Measurements from ENCODE around the gene NPAS2.

The NPAS2 gene

DNA sequence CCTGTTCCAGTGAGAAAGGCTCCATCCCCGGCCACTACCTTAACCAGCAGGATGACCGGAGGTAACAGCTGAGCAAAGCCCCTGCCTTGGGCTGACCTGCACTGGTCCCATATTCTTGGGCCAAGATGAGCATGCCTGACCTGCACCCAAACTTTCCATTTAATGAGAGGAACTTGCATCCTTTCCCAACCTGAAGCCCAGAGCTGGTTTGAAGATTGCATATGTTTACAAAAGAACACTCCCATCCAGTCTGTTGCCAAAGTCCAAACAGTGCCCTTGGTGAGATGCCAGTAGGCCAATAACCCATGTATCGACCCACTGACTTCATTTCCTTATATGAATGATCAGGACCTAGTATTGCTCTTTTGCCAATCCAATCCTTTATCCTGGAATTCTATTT lies 5.5 kb upstream of the NPAS2 start:
- 0 out of 2 replicates have a peak overlapping the region, but pooled peaks have one; percentile 19 for H3K27ac ChIP-seq
- TF ChIP-seq, protein P1, sequence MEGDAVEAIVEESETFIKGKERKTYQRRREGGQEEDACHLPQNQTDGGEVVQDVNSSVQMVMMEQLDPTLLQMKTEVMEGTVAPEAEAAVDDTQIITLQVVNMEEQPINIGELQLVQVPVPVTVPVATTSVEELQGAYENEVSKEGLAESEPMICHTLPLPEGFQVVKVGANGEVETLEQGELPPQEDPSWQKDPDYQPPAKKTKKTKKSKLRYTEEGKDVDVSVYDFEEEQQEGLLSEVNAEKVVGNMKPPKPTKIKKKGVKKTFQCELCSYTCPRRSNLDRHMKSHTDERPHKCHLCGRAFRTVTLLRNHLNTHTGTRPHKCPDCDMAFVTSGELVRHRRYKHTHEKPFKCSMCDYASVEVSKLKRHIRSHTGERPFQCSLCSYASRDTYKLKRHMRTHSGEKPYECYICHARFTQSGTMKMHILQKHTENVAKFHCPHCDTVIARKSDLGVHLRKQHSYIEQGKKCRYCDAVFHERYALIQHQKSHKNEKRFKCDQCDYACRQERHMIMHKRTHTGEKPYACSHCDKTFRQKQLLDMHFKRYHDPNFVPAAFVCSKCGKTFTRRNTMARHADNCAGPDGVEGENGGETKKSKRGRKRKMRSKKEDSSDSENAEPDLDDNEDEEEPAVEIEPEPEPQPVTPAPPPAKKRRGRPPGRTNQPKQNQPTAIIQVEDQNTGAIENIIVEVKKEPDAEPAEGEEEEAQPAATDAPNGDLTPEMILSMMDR (conservative IDR thresholded peaks at IDR 0.05) = no peak
- TF ChIP-seq ZFX (IDR thresholded peaks at IDR 0.05) = no peak

DNA sequence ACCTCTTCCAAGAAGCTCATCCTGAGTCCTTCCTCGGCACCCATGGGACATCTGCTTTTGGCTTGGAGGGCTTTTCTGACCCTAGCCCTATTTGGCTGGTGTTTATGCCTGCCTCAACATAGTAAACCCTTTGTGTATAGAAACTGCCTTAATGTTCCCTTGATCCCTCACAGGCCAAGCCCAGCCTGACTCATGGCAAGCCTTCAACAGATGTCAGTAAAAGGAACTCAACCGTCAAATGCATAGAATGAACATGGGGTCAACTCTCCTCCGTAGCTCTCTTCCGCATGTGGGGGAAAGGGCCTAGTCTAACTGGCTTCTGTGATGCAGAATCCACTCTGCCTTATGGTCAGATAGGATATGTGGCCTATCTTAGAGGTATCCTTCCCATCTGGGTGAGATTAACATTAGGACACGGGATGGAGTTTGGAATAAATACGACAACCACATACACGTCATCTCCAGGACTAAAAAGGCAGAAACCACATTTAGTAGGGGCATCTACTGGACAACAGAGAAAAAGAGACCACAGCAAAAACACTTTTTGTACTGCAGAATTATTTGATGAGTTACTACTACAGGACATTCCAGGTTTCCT lies 2.5 kb upstream of the NPAS2 start:
- no peak overlapping the region for H3K27ac ChIP-seq

DNA sequence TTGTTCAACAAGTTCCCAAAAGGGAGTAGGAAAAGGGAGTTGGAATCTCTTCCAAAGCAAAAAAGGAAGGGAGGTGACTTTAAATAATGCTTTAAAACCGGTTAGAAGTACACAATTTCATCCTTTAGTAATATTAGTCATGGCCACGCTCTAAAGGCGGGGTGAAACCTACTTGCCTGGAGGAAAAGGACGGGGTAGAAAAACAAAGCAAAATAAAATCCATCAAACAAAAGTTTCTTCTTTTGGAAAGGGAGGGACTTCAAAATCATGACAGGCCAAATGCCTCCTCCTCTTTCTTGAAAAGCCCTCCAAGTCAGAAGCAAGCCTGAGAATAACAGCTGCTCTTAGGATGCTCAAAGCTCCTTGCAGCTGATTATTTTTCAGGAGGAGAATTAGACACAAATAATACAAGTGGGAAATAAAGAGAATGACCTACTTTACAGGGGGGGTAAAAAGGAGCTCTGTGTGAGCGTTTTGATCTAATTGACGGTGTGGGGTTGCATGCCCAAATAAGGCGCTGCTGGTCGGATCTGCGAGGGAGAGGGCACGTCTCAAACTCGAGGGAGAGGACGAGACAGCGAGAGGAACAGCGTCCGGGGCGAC lies 1.8 kb upstream of the NPAS2 start:
- H3K27ac ChIP-seq = peak overlapping the region; percentile 61; the same call in 1 of the 2 replicates
- TF ChIP-seq ZFX (IDR thresholded peaks at IDR 0.05) = no peak
- TF ChIP-seq, protein P1 (conservative IDR thresholded peaks at IDR 0.05) = no peak

More for the DNA sequence above, 2.5 kb upstream of the NPAS2 start:
- no peak for TF ChIP-seq ZFX (IDR thresholded peaks at IDR 0.05)
- TF ChIP-seq, protein P1 (conservative IDR thresholded peaks at IDR 0.05) = no peak

DNA sequence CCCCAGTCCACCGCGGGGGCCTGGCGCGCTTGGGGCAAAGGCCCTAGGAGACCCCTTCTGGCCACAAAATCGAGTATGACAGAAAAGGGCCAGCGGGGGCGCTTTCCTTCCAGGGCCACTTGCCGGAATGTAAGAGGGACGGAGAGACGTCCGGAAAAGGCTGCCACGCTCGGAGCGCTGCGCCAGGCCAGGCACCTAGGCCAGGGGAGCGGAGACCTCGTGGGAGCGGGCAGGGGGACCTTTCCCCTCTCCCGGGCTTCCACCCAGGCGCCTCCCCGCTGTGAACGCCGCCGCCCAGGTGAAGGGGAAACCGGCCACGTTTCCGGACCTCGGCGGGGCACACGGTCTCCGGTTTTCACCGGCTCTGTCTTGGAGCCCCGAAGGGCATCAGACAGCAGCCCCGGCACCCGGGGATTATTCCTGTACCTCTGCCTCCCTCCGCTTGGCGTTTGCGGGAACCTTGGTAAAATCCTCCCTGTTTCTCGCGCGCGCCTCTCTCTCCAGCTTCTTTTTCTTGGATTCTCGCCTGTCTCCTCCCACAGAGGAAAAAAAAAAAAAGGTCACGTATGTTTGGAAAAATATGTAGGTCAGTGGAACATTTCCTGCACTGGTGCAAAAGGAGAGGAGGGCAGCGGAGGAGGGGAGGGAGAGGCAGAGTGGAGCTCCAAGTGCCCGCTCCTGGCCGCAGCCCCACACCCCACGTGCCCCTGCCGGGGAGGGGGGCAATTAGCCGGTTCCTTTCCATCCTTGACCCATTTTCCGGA lies 1.2 kb upstream of the NPAS2 start:
- no peak for TF ChIP-seq ZFX (IDR thresholded peaks at IDR 0.05)
- TF ChIP-seq, protein P1 (conservative IDR thresholded peaks at IDR 0.05) = peak; percentile 63
- peak overlapping the region; percentile 61 for H3K27ac ChIP-seq

DNA sequence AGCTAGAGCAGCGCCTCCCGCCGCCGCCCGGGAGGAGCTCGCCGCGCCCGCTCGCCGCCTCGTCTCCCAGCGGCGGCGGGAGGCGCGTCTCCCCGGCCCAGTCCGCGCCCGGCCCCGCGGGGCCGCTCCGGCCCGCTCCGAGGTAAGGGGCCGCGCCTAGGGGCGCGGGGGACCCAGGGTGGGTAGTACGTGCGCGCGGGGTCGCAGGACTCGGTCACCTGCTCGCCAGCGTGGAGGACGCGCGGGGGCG lies 259 bp downstream of the NPAS2 start:
- peak overlapping the region; percentile 61 for H3K27ac ChIP-seq
- peak; percentile 50; the same call in 1 of the 2 replicates for TF ChIP-seq ZFX (IDR thresholded peaks at IDR 0.05)
- TF ChIP-seq, protein P1 (conservative IDR thresholded peaks at IDR 0.05) = no peak; the same call in 1 of the 2 replicates

DNA sequence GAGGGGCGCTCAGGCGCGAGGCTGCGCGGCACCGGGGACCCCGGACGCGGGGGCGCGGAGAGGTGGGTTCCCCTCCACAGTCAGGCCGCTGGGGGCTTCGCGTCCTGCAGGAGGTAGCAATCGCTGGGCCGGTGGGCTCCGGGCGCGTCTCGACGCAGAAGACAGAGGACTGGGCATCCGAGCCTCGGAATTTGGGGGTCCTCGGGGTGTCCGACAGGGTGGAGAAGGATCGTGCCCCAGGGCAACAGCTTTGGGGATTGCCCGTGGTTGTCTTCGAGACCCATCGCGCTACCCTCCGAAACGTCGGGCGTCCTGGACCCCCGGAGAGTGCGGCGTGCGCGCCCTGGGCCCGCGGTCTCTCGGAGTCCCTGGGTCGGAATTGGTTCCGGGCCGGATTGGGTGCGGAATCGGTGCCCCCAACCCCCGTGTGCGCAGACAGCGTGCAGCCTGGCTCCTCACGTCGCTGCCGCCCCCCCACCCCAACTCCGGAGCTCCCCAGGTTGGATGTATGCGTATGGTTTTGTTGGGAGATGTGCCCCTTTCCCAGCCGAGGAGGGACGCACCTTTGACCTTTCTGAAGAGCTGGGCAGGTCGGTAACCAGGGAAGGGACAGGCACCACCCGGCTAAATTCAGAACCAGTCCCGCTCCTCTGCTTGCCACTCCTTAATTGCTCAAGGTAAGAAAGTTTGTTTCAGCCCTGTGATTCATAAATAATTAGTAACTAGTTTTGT lies 750 bp downstream of the NPAS2 start:
- peak overlapping the region; percentile 61 for H3K27ac ChIP-seq

More for the DNA sequence above, 750 bp downstream of the NPAS2 start:
- TF ChIP-seq ZFX (IDR thresholded peaks at IDR 0.05) = no peak
- TF ChIP-seq, protein P1 (conservative IDR thresholded peaks at IDR 0.05) = no peak

Data from C4-2B (cell line).